Measurements from ENCODE around the gene ROPN1.
"Not testable (repeated sequence)": the region's sequence is repeated elsewhere in the genome, so short reads cannot be mapped to it uniquely, and the experiment has no call there.

- TF ChIP-seq CTCF (IDR thresholded peaks at IDR 0.05; ENCODE audit: low read length); EZH2 (IDR thresholded peaks at IDR 0.05; ENCODE audit: borderline replicate concordance, low read length): not testable (repeated sequence)
These were observed 44.3 kb upstream of the ROPN1 start for GRCh38 chr3:124036214-124036613.
